Effector memory CD4-positive, alpha-beta T cell (primary cell): ENCODE data around the gene PPP1R37.

ENCODE experiments used
- DNase-seq, 3 donors: peaks; one replicate each; pipeline ENCODE4 v3.0.0-alpha.2; 2020
- H3K27ac ChIP-seq: 2 replicates; pipeline ENCODE4 v1.7.0; 2013; ENCODE audit warnings: mild to moderate bottlenecking, low read length, moderate library complexity; ENCODE audit not compliant: insufficient read depth, poor library complexity, severe bottlenecking
- H3K27me3 ChIP-seq: replicated peaks from 2 replicates; pipeline ENCODE4 v1.7.0; 2013; ENCODE audit warnings: mild to moderate bottlenecking, low read length; ENCODE audit not compliant: insufficient read depth, control insufficient read depth, poor library complexity, severe bottlenecking
- H3K36me3 ChIP-seq: 2 replicates; pipeline ENCODE4 v1.7.0; 2013; ENCODE audit warnings: mild to moderate bottlenecking, low read length, moderate library complexity; ENCODE audit not compliant: control insufficient read depth, insufficient read depth
- H3K4me1 ChIP-seq: 2 replicates; pipeline ENCODE4 v1.7.0; 2013; ENCODE audit warnings: low read length, mild to moderate bottlenecking; ENCODE audit not compliant: control insufficient read depth, insufficient read depth, poor library complexity, severe bottlenecking
- H3K4me3 ChIP-seq: 2 replicates; pipeline ENCODE4 v1.7.0; 2013; ENCODE audit warnings: low read length, low read depth, mild to moderate bottlenecking; ENCODE audit not compliant: insufficient read depth, poor library complexity, severe bottlenecking
- H3K9me3 ChIP-seq: 2 replicates; pipeline ENCODE4 v1.7.0; 2013; ENCODE audit warnings: mild to moderate bottlenecking, low read length, moderate library complexity; ENCODE audit not compliant: control insufficient read depth

The PPP1R37 gene

GRCh38 chr19:45058622-45059159 lies 34.3 kb upstream of the PPP1R37 start:
- DNase-seq = no peak
- Histone ChIP-seq H3K4me1 (no peaks in the 10 kb centered on the region), H3K9me3 (no peaks in the 10 kb centered on the region), H3K4me3 (no peak overlapping the region), H3K27ac (no peak overlapping the region), H3K27me3 (no peaks in the 10 kb centered on the region), H3K36me3 (peaks cover 85% of the 10 kb centered on the region)

GRCh38 chr19:45059258-45059965 lies 33.6 kb upstream of the PPP1R37 start:
- no peak overlapping the region for H3K4me3 ChIP-seq
- no peaks in the 10 kb centered on the region for H3K27me3 ChIP-seq
- no peaks in the 10 kb centered on the region for H3K9me3 ChIP-seq
- DNase-seq = peak; percentile 61 to 77 (median 67)
- no peaks in the 10 kb centered on the region for H3K4me1 ChIP-seq
- no peak overlapping the region for H3K27ac ChIP-seq
- peaks cover 85% of the 10 kb centered on the region for H3K36me3 ChIP-seq

- Histone ChIP-seq H3K4me1 (no peaks in the 10 kb centered on the region), H3K36me3 (peaks cover 78% of the 10 kb centered on the region), H3K27ac (no peak overlapping the region), H3K4me3 (no peak overlapping the region), H3K9me3 (no peaks in the 10 kb centered on the region), H3K27me3 (no peaks in the 10 kb centered on the region)
- DNase-seq = no peak
These were observed 31.0 kb upstream of the PPP1R37 start for GRCh38 chr19:45061965-45062364.

- peaks cover 77% of the 10 kb centered on the region for H3K36me3 ChIP-seq
- no peaks in the 10 kb centered on the region for H3K27me3 ChIP-seq
- no peaks in the 10 kb centered on the region for H3K4me1 ChIP-seq
- no peak for DNase-seq
- no peak overlapping the region for H3K27ac ChIP-seq
- no peaks in the 10 kb centered on the region for H3K9me3 ChIP-seq
- no peak overlapping the region for H3K4me3 ChIP-seq
These were observed 28.9 kb upstream of the PPP1R37 start for GRCh38 chr19:45063851-45064801.

- Histone ChIP-seq H3K4me3 (no peak overlapping the region), H3K27ac (no peak overlapping the region), H3K36me3 (peaks cover 78% of the 10 kb centered on the region), H3K9me3 (no peaks in the 10 kb centered on the region), H3K4me1 (no peaks in the 10 kb centered on the region), H3K27me3 (no peaks in the 10 kb centered on the region)
- DNase-seq = no peak
These were observed 25.9 kb upstream of the PPP1R37 start for GRCh38 chr19:45066921-45067661.

GRCh38 chr19:45068041-45068440 lies 24.9 kb upstream of the PPP1R37 start:
- H3K4me1 ChIP-seq = no peaks in the 10 kb centered on the region
- H3K36me3 ChIP-seq = peaks cover 73% of the 10 kb centered on the region
- no peak overlapping the region for H3K27ac ChIP-seq
- H3K4me3 ChIP-seq = no peak overlapping the region
- H3K9me3 ChIP-seq = no peaks in the 10 kb centered on the region
- no peak for DNase-seq
- no peaks in the 10 kb centered on the region for H3K27me3 ChIP-seq

GRCh38 chr19:45069056-45069455 lies 23.9 kb upstream of the PPP1R37 start:
- no peak for DNase-seq
- H3K27me3 ChIP-seq = no peaks in the 10 kb centered on the region
- H3K9me3 ChIP-seq = no peaks in the 10 kb centered on the region
- peaks cover 67% of the 10 kb centered on the region for H3K36me3 ChIP-seq
- no peaks in the 10 kb centered on the region for H3K4me1 ChIP-seq
- H3K27ac ChIP-seq = no peak overlapping the region
- no peak overlapping the region for H3K4me3 ChIP-seq

- H3K4me3 ChIP-seq = no peak overlapping the region
- peaks cover 58% of the 10 kb centered on the region for H3K36me3 ChIP-seq
- no peaks in the 10 kb centered on the region for H3K9me3 ChIP-seq
- DNase-seq = no peak
- no peak overlapping the region for H3K27ac ChIP-seq
- H3K4me1 ChIP-seq = no peaks in the 10 kb centered on the region
- H3K27me3 ChIP-seq = no peaks in the 10 kb centered on the region
These were observed 22.8 kb upstream of the PPP1R37 start for GRCh38 chr19:45070214-45070613.

- no peak for DNase-seq
- Histone ChIP-seq H3K36me3 (peaks cover 50% of the 10 kb centered on the region), H3K27me3 (no peaks in the 10 kb centered on the region), H3K4me3 (no peak overlapping the region), H3K9me3 (no peaks in the 10 kb centered on the region), H3K4me1 (peaks cover 6% of the 10 kb centered on the region), H3K27ac (no peak overlapping the region)
These were observed 22.0 kb upstream of the PPP1R37 start for GRCh38 chr19:45070861-45071544.
